ENCODE data around the gene PI4K2A.
A peak's percentile ranks its signal among the peaks of the same experiment; 100 is the strongest.
"Not testable (repeated sequence)": the region's sequence is repeated elsewhere in the genome, so short reads cannot be mapped to it uniquely, and the experiment has no call there.

The PI4K2A gene

GRCh38 chr10:97676770-97677581, 36.5 kb downstream of the PI4K2A start:
- DNase-seq (ENCODE audit: low read depth) = peak; percentile 63
- TF ChIP-seq, protein P1, sequence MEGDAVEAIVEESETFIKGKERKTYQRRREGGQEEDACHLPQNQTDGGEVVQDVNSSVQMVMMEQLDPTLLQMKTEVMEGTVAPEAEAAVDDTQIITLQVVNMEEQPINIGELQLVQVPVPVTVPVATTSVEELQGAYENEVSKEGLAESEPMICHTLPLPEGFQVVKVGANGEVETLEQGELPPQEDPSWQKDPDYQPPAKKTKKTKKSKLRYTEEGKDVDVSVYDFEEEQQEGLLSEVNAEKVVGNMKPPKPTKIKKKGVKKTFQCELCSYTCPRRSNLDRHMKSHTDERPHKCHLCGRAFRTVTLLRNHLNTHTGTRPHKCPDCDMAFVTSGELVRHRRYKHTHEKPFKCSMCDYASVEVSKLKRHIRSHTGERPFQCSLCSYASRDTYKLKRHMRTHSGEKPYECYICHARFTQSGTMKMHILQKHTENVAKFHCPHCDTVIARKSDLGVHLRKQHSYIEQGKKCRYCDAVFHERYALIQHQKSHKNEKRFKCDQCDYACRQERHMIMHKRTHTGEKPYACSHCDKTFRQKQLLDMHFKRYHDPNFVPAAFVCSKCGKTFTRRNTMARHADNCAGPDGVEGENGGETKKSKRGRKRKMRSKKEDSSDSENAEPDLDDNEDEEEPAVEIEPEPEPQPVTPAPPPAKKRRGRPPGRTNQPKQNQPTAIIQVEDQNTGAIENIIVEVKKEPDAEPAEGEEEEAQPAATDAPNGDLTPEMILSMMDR (conservative IDR thresholded peaks at IDR 0.05; ENCODE audit: low read length) = peak; percentile 94

GRCh38 chr10:97679594-97679993, 39.1 kb downstream of the PI4K2A start:
- TF ChIP-seq, protein P1 (conservative IDR thresholded peaks at IDR 0.05; ENCODE audit: low read length) = no peak

More at GRCh38 chr10:97676770-97677581, 36.5 kb downstream of the PI4K2A start:
- H3K4me3 ChIP-seq (ENCODE audit: low read length) = no peak overlapping the region

GRCh38 chr10:97682042-97682441, 41.6 kb downstream of the PI4K2A start:
- TF ChIP-seq, protein P1 (conservative IDR thresholded peaks at IDR 0.05; ENCODE audit: low read length) = no peak
- DNase-seq (ENCODE audit: low read depth) = no peak
- no peak overlapping the region for H3K4me3 ChIP-seq (ENCODE audit: low read length)

More at GRCh38 chr10:97679594-97679993, 39.1 kb downstream of the PI4K2A start:
- DNase-seq (ENCODE audit: low read depth) = no peak
- H3K4me3 ChIP-seq (ENCODE audit: low read length) = no peak overlapping the region

DNA sequence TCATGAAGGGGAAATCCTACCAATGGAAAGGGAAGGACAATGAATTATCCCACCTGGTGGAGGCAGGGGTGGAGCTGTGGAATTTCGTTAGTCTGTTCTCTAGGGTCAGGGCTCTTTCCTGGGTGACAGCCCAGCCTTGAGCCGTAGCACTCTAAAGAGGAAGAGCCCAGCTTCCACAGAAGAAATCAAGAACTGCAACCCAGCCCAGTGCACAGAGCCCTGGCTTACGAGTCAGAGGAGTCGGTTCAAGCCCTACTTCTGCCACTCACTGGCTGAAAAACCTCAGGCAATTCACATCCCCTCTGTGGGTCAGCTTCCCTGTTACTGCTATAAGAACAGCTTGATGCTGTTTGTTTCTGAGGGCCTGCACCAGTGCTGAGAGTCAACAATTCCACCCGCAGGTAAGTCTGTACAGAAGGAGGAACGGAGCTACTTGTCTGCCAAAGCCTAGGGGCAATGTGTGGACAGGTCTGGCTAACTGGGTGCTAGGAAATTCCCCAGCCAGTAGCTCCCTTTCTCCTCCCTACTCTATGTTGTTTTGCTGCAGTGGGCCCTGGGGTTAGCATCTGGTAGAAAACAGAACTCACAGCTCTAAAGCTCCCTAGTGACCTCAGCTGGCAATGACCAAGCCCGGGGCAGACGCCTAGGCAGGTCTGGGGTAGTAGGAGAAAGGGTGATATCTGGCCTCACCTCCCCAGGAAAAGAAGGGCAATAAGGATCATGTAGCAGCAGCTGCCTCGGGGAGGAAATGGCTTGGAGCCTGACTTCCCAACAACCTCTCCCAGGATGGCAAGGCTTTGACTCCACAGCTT, 43.3 kb downstream of the PI4K2A start:
- TF ChIP-seq, protein P1 (conservative IDR thresholded peaks at IDR 0.05; ENCODE audit: low read length) = no peak; the same call in 1 of the 2 replicates
- DNase-seq (ENCODE audit: low read depth) = peak; percentile 56
- H3K4me3 ChIP-seq (ENCODE audit: low read length) = peak overlapping the region; percentile 41

GRCh38 chr10:97684368-97684713, 43.9 kb downstream of the PI4K2A start:
- DNase-seq (ENCODE audit: low read depth) = not testable (repeated sequence)
- H3K4me3 ChIP-seq (ENCODE audit: low read length) = peak overlapping the region; percentile 41

- no peak for DNase-seq (ENCODE audit: low read depth)
- peak overlapping the region; percentile 88 for H3K4me3 ChIP-seq (ENCODE audit: low read length)
- TF ChIP-seq, protein P1 (conservative IDR thresholded peaks at IDR 0.05; ENCODE audit: low read length) = no peak
These were observed 44.5 kb downstream of the PI4K2A start for GRCh38 chr10:97684866-97685394.

DNA sequence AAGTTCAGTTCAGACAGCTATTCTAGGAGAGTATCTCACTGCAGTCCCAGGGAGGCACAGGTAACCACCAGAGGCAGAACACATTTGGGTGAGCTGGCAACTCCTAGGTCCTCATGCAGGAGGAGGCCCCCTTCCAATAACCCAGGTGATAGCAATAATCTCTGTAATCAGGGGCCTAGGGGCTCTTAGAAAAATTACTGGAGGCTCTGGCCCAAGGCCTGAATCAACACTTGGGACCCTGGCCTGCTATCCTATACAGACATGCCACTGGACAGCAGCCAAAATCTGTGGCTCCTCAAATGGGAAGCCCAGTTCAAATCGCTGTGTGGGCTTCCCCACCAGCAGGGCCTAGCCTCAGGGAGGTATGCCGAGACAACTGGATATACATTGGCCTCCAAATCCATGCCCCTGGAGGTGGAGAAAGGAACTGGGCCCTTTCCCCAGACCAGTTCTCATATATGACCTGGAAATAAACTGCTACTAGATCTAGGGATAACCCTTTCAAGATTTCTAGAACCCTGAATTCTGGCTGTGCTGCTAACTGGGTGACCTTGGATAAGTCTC, 45.0 kb downstream of the PI4K2A start:
- TF ChIP-seq, protein P1 (conservative IDR thresholded peaks at IDR 0.05; ENCODE audit: low read length) = peak; percentile 51
- H3K4me3 ChIP-seq (ENCODE audit: low read length) = peak overlapping the region; percentile 88
- no peak for DNase-seq (ENCODE audit: low read depth)
